ENCODE measurements around the gene ELN. TPM values are rescaled to one million over a fixed set of nuclear protein-coding genes. Genes with fewer than 3 reads are reported as not detected.
A peak's percentile ranks its signal among the peaks of the same experiment; 100 is the strongest.

The ELN gene
- total and polyA plus RNA-seq, 9 donors: 13.2 to 51.5 (median 38.1) TPM

- Histone ChIP-seq H3K9me3 (no peaks in the 10 kb centered on the region), H3K27ac (no peak overlapping the region), H3K36me3 (no peaks in the 10 kb centered on the region), H3K4me1 (ENCODE audit: insufficient read depth) (no peaks in the 10 kb centered on the region), H3K4me3 (no peak overlapping the region), H3K27me3 (no peaks in the 10 kb centered on the region)
- peak in 3 of 5 donors; percentile 37 to 63 (median 42) for DNase-seq
- TF ChIP-seq CTCF (IDR thresholded peaks at IDR 0.05) (no peak), POLR2A (IDR thresholded peaks at IDR 0.05) (no peak), EP300 (IDR thresholded peaks at IDR 0.05) (no peak)
- intact Hi-C loops (cut with DNase I): no loop called here
- 59 to 74% (median 68%) methylated on average over 15 to 17 of the region's 17 CpGs for WGBS, 3 donors
Observed at GRCh38 chr7:73986158-73986631, 41.8 kb upstream of the ELN start.

- no peak for TF ChIP-seq CTCF (IDR thresholded peaks at IDR 0.05)
- DNase-seq: no peak
- H3K4me1 ChIP-seq (ENCODE audit: insufficient read depth): peaks cover 3% of the 10 kb centered on the region
- no peaks in the 10 kb centered on the region for H3K36me3 ChIP-seq
- 77 to 89% (median 87%) methylated on average over 4 of the region's 4 CpGs for WGBS, 3 donors
- no peak overlapping the region for H3K4me3 ChIP-seq
- H3K27me3 ChIP-seq: no peaks in the 10 kb centered on the region
- H3K9me3 ChIP-seq: no peaks in the 10 kb centered on the region
- H3K27ac ChIP-seq: no peak overlapping the region
- intact Hi-C loops (cut with DNase I): no loop called here
Observed at GRCh38 chr7:73987298-73987697, 40.7 kb upstream of the ELN start.

GRCh38 chr7:73988197-73988596 lies 39.8 kb upstream of the ELN start:
- Histone ChIP-seq H3K36me3 (no peaks in the 10 kb centered on the region), H3K4me3 (no peak overlapping the region), H3K27ac (no peak overlapping the region), H3K9me3 (no peaks in the 10 kb centered on the region), H3K27me3 (no peaks in the 10 kb centered on the region), H3K4me1 (ENCODE audit: insufficient read depth) (peaks cover 6% of the 10 kb centered on the region)
- intact Hi-C loops (cut with DNase I): no loop called here
- no peak for TF ChIP-seq EP300 (IDR thresholded peaks at IDR 0.05)
- TF ChIP-seq POLR2A (IDR thresholded peaks at IDR 0.05): no peak
- no peak for TF ChIP-seq CTCF (IDR thresholded peaks at IDR 0.05)
- 81 to 93% (median 87%) methylated on average over 9 of the region's 9 CpGs for WGBS, 3 donors
- no peak for DNase-seq

- TF ChIP-seq EP300 (IDR thresholded peaks at IDR 0.05) (no peak), CTCF (IDR thresholded peaks at IDR 0.05) (no peak), POLR2A (IDR thresholded peaks at IDR 0.05) (no peak)
- no peak overlapping the region for H3K27ac ChIP-seq
- no peak overlapping the region for H3K4me3 ChIP-seq
- intact Hi-C loops (cut with DNase I): loop anchor here in 1 of 4 donors (10.0 kb wide), 1 partner anchor 97 kb away; no protein-coding TSS in a partner anchor
- H3K36me3 ChIP-seq: no peaks in the 10 kb centered on the region
- H3K9me3 ChIP-seq: no peaks in the 10 kb centered on the region
- H3K4me1 ChIP-seq (ENCODE audit: insufficient read depth): peaks cover 6% of the 10 kb centered on the region
- 86 to 97% (median 93%) methylated on average over 7 of the region's 7 CpGs for WGBS, 3 donors
- no peaks in the 10 kb centered on the region for H3K27me3 ChIP-seq
- DNase-seq: no peak
Observed at GRCh38 chr7:73991522-73992100, 36.4 kb upstream of the ELN start.
